Measurements from ENCODE around the gene FAM185A.
"Not testable (repeated sequence)": the region's sequence is repeated elsewhere in the genome, so short reads cannot be mapped to it uniquely, and the experiment has no call there.

DNA sequence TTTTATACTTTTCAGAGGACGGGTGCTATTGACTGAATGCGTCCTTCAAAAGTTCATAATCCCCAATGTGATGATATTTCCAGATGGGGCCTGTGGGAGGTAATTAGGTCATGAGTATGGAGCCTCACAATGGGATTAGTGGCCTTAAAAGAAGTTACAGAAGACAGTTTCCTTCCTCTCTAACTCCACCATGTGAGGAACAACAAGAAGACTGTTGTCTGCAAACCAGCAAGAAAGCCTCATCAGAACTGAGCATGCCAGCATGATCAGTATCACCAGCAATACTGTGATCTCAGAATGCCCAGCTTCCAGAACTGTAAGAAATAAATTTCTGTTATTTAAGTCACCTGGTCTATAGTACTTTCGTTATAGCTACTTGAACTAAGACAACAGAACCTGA is 18.4 kb upstream of the FAM185A start:
- TF ChIP-seq EP300, POLR2AphosphoS5, POLR2A (IDR thresholded peaks at IDR 0.05): not testable (repeated sequence)
- TF ChIP-seq, protein P1, sequence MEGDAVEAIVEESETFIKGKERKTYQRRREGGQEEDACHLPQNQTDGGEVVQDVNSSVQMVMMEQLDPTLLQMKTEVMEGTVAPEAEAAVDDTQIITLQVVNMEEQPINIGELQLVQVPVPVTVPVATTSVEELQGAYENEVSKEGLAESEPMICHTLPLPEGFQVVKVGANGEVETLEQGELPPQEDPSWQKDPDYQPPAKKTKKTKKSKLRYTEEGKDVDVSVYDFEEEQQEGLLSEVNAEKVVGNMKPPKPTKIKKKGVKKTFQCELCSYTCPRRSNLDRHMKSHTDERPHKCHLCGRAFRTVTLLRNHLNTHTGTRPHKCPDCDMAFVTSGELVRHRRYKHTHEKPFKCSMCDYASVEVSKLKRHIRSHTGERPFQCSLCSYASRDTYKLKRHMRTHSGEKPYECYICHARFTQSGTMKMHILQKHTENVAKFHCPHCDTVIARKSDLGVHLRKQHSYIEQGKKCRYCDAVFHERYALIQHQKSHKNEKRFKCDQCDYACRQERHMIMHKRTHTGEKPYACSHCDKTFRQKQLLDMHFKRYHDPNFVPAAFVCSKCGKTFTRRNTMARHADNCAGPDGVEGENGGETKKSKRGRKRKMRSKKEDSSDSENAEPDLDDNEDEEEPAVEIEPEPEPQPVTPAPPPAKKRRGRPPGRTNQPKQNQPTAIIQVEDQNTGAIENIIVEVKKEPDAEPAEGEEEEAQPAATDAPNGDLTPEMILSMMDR (IDR thresholded peaks at IDR 0.05) = not testable (repeated sequence)
